ENCODE measurements around the gene CLASP2.

The CLASP2 gene

GRCh38 chr3:33590541-33590940 is 127.5 kb downstream of the CLASP2 start:
- TF ChIP-seq CTCF (IDR thresholded peaks at IDR 0.05; ENCODE audit: insufficient read depth, low read depth, low read length, missing control alignments): no peak
- no peak overlapping the region for H3K4me3 ChIP-seq (ENCODE audit: low read depth, low read length)
- DNase-seq (ENCODE audit: low read depth): no peak

- TF ChIP-seq CTCF (IDR thresholded peaks at IDR 0.05; ENCODE audit: insufficient read depth, low read depth, low read length, missing control alignments): no peak
- H3K4me3 ChIP-seq (ENCODE audit: low read depth, low read length): no peak overlapping the region
- DNase-seq (ENCODE audit: low read depth): no peak
These were observed 131.7 kb downstream of the CLASP2 start for GRCh38 chr3:33586402-33586801.

- H3K4me3 ChIP-seq (ENCODE audit: low read depth, low read length): no peak overlapping the region
- DNase-seq (ENCODE audit: low read depth): no peak
- no peak for TF ChIP-seq CTCF (IDR thresholded peaks at IDR 0.05; ENCODE audit: insufficient read depth, low read depth, low read length, missing control alignments)
These were observed 135.8 kb downstream of the CLASP2 start for GRCh38 chr3:33582234-33582633.

GRCh38 chr3:33581666-33582065 is 136.4 kb downstream of the CLASP2 start:
- no peak overlapping the region for H3K4me3 ChIP-seq (ENCODE audit: low read depth, low read length)
- no peak for DNase-seq (ENCODE audit: low read depth)
- no peak for TF ChIP-seq CTCF (IDR thresholded peaks at IDR 0.05; ENCODE audit: insufficient read depth, low read depth, low read length, missing control alignments)

GRCh38 chr3:33579840-33580239 is 138.2 kb downstream of the CLASP2 start:
- no peak overlapping the region for H3K4me3 ChIP-seq (ENCODE audit: low read depth, low read length)
- TF ChIP-seq CTCF (IDR thresholded peaks at IDR 0.05; ENCODE audit: insufficient read depth, low read depth, low read length, missing control alignments): no peak
- no peak for DNase-seq (ENCODE audit: low read depth)

GRCh38 chr3:33579178-33579510 is 138.9 kb downstream of the CLASP2 start:
- TF ChIP-seq CTCF (IDR thresholded peaks at IDR 0.05; ENCODE audit: insufficient read depth, low read depth, low read length, missing control alignments): no peak
- H3K4me3 ChIP-seq (ENCODE audit: low read depth, low read length): no peak overlapping the region
- DNase-seq (ENCODE audit: low read depth): no peak

- no peak for DNase-seq (ENCODE audit: low read depth)
- H3K4me3 ChIP-seq (ENCODE audit: low read depth, low read length): no peak overlapping the region
- no peak for TF ChIP-seq CTCF (IDR thresholded peaks at IDR 0.05; ENCODE audit: insufficient read depth, low read depth, low read length, missing control alignments)
These were observed 139.5 kb downstream of the CLASP2 start for GRCh38 chr3:33578325-33579177.

Measured in GM12865 (cell line).